Peyer's patch (tissue), 4 donors: Measurements from ENCODE around the gene PRDM12. TPM values are rescaled to one million over a fixed set of nuclear protein-coding genes. Genes with fewer than 3 reads are reported as not detected.

Source experiments
- DNase-seq, 3 donors: peaks; one replicate each; pipeline ENCODE4 v3.0.0-alpha.2; 2017 to 2019
- H3K27ac ChIP-seq, 4 donors: fragments of 200-600 bp; sonication (generic); one replicate each; pipeline ENCODE4 v1.5.1; 2016 to 2019
- H3K27me3 ChIP-seq, 2 donors: fragments of 200-600 bp; sonication (generic); one replicate each; pipeline ENCODE4 v1.5.1; 2019
- H3K36me3 ChIP-seq, 3 donors: fragments of 200-600 bp; sonication (generic); one replicate each; pipeline ENCODE4 v1.5.1; 2016 to 2019
- H3K4me1 ChIP-seq, 4 donors: fragments of 200-600 bp; sonication (generic); one replicate each; pipeline ENCODE4 v1.5.1; 2016 to 2019
- H3K4me3 ChIP-seq, 4 donors: fragments of 200-600 bp; sonication (generic); 1 replicate in 3 of 4; 2 replicates in 1 of 4; pipeline ENCODE4 v1.5.1; 2016 to 2019; ENCODE audit warnings: mild to moderate bottlenecking in 1 of 4
- H3K9me3 ChIP-seq, 4 donors: fragments of 200-600 bp; sonication (generic); one replicate each; pipeline ENCODE4 v1.5.1; 2016 to 2019; ENCODE audit warnings: mild to moderate bottlenecking in 1 of 4
- POLR2A ChIP-seq, 2 donors: fragments of 450-650 bp; IDR thresholded peaks; one replicate each; pipeline ENCODE4 v1.5.1; 2017; ENCODE audit warnings: antibody characterized with exemption in 2 of 2, mild to moderate bottlenecking in 2 of 2, moderate library complexity in 2 of 2
- small RNA-seq, 2 donors: library from RNA; depleted of rRNA; stranded (forward); fragments of <200 nt; gene quantifications; one replicate each; pipeline ENCODE3, GENCODE V24; 2016
- total RNA-seq, 4 donors: library from RNA; depleted of rRNA; stranded (reverse); fragments of >200 nt; gene quantifications; one replicate each; pipeline ENCODE4 v1.1.0, GENCODE V29; 2016
- TF ChIP-seq, protein P1 (sequence below), 6 experiments: fragments of 450-650 bp in 4 of 6; fragments of 200-600 bp in 2 of 6; sonication (generic) in 1 of 6; IDR thresholded peaks; one replicate each; pipeline ENCODE4 v1.5.1; 2017 to 2019; ENCODE audit warnings: antibody characterized with exemption in 6 of 6, mild to moderate bottlenecking in 3 of 6, moderate library complexity in 1 of 6

The PRDM12 gene
- total RNA-seq, 4 donors from 2014 or later: 1.8 TPM; not detected in 3

- DNase-seq: no peak
- no peaks in the 10 kb centered on the region for H3K36me3 ChIP-seq
- no peak overlapping the region for H3K4me3 ChIP-seq
- peaks cover 0 to 15% (median 0%) of the 10 kb centered on the region in 4 donors for H3K4me1 ChIP-seq
- peak overlapping the region in 2 of 4 donors; percentile 22 to 52 for H3K27ac ChIP-seq
- TF ChIP-seq POLR2A (IDR thresholded peaks at IDR 0.05): no peak
- TF ChIP-seq, protein P1, sequence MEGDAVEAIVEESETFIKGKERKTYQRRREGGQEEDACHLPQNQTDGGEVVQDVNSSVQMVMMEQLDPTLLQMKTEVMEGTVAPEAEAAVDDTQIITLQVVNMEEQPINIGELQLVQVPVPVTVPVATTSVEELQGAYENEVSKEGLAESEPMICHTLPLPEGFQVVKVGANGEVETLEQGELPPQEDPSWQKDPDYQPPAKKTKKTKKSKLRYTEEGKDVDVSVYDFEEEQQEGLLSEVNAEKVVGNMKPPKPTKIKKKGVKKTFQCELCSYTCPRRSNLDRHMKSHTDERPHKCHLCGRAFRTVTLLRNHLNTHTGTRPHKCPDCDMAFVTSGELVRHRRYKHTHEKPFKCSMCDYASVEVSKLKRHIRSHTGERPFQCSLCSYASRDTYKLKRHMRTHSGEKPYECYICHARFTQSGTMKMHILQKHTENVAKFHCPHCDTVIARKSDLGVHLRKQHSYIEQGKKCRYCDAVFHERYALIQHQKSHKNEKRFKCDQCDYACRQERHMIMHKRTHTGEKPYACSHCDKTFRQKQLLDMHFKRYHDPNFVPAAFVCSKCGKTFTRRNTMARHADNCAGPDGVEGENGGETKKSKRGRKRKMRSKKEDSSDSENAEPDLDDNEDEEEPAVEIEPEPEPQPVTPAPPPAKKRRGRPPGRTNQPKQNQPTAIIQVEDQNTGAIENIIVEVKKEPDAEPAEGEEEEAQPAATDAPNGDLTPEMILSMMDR (IDR thresholded peaks at IDR 0.05): no peak
- H3K9me3 ChIP-seq: no peaks in the 10 kb centered on the region
- H3K27me3 ChIP-seq: no peaks in the 10 kb centered on the region
These were observed 67.0 kb downstream of the PRDM12 start for GRCh38 chr9:130731355-130731754.

GRCh38 chr9:130732136-130732535 is 67.7 kb downstream of the PRDM12 start:
- no peaks in the 10 kb centered on the region for H3K9me3 ChIP-seq
- H3K36me3 ChIP-seq: no peaks in the 10 kb centered on the region
- H3K27me3 ChIP-seq: no peaks in the 10 kb centered on the region
- no peak for DNase-seq
- TF ChIP-seq, protein P1 (IDR thresholded peaks at IDR 0.05): no peak
- no peak for TF ChIP-seq POLR2A (IDR thresholded peaks at IDR 0.05)
- no peak overlapping the region for H3K4me3 ChIP-seq
- H3K4me1 ChIP-seq: peaks cover 0 to 15% (median 0%) of the 10 kb centered on the region in 4 donors
- H3K27ac ChIP-seq: no peak overlapping the region

Small RNA genes lying within 50 kb of the gene (small RNA-seq; reads per million reads assigned to genes)
- gene AL359092.1: 0 reads per million in 2 donors
- 0 reads per million in 2 donors for gene MIR6856

Other genes with a start within 250 kb of the PRDM12 start
- 100 to 1,000 TPM; 106 to 761 (median 547) TPM for gene ASS1, start 219.6 kb upstream of the PRDM12 start, total RNA-seq
- gene FUBP3, start 85.0 kb upstream of the PRDM12 start, total RNA-seq: 10 to 100 TPM; 27.3 to 57.8 (median 31.8) TPM
- 10 to 100 TPM; 19.1 to 33.8 (median 20.8) TPM for gene EXOSC2, start 29.2 kb downstream of the PRDM12 start, total RNA-seq
- 10 to 100 TPM; 43.6 to 85.8 (median 67.4) TPM for gene ABL1, start 170.7 kb downstream of the PRDM12 start, total RNA-seq
- gene QRFP, start 232.2 kb downstream of the PRDM12 start, total RNA-seq: not detected